Embryonic facial prominence (tissue), 1 donor: ENCODE data around the gene AGBL3.
"Not testable (repeated sequence)": the region's sequence is repeated elsewhere in the genome, so short reads cannot be mapped to it uniquely, and the experiment has no call there.

ENCODE experiments used
- DNase-seq: peaks from one replicate; pipeline ENCODE4 v3.0.0-alpha.2; 2016; ENCODE audit errors: extremely low spot score

The AGBL3 gene

DNA sequence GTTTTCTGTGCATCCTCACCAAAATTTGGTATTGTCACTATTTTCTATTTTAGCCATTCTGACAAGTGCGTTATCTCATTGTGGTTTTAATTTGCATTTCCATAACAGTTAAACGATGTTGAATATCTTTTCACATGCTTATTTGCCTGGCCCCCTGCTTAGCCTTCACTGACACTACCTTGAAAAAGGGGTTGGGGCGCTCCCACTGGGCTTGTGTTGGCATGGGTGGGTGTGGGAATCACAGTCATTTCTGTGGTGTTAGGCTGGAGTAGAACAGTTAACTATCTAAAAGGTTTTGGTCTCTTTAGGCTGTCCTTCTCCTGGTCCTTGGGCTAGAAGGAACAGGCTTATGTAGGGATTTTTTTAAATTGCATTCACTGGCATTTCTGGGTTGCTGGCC is 89.4 kb downstream of the AGBL3 start:
- DNase-seq, result no peak

DNA sequence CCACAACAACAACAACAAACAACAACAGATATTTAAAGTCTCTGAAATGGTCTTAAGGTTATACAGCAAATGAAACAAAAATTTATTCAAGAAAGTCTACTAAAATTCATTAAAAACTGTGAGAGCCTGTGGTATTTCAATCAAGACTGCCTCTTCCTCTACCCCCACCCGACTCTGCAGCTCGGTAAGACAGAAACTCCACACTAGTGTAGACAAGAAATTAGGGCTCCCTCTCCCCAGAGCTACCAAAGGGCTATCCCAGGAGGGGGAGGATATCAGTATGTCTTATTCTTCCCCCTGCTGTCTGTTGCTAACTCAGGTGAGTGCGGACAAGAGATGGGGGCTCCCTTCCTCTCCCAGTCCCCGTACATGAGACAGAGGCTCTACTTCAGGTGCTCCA is 90.6 kb downstream of the AGBL3 start:
- DNase-seq, result no peak

DNA sequence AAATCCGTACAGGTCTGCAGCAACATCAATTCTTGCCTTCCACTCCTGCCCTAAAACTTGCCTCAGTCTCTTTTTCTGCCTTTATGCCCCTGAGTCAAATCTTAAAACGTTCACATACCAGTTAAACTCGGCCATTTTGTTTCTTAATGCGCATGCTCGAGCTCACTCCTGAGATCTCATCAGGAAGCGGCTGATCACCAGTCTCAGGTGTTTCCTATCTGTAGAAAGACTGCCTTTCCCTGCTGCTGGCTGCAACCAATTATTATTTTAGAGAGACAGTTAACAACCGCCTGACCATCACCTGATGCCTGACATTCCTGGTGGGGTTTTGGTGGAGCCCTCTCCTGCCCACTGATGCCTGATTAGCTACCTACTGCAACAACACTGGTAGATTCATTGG is 91.3 kb downstream of the AGBL3 start:
- DNase-seq, result no peak

DNA sequence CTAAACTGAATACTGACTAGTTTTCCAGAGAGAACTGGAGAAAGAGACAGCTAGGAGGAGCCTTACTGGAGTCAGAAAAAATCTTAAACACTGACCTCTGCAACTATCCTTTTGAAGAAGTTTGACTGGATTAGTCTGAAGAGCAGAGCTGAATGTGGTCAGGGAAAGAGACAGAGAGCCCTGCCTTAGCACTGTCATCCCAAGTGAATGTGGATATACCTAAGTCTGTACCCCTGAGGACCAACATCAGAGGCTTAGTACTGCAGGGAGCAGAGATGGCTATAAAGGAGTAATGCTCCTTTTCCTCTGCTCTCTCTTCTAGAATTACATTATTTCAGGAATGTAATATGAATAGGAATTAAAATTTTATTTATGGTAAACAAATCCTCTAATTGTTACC is 91.7 kb downstream of the AGBL3 start:
- DNase-seq, result no peak

DNA sequence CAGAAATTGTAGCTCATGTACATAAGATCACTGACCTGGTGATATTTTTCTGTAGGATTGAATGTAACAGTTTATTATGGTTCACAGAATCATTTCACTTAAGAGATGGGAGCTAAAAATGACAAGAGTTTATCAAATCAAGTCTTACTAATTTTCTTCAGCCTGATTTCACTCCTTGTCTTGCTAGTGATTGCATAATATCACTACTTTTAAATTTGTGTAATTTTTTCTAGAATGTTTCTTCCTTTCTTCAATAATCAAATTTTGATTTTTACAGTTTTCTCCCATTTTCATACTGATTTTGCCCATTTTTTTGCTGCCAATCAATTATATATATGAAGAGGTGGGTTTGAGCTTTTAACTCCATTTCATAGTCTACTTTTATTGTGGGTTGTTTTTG is 92.8 kb downstream of the AGBL3 start:
- DNase-seq, result no peak

DNA sequence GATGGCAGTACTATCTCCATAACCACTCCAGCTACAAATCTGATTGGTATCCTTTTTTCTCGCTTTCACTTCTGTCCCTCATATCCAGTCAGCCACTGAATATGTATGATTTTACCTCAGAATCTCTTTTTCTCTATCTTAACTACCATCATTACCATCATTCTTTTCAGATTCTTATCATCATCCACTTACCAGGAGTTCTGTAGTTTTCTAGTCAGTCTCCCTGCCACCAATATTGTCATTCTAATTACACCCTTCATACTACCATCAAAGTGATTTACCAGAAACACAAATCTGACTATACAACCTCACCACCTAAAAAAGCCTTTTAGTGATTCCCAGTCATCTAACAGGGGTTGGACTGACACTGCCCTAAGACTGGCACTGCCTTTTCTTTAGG is 96.7 kb downstream of the AGBL3 start:
- DNase-seq, result no peak

DNA sequence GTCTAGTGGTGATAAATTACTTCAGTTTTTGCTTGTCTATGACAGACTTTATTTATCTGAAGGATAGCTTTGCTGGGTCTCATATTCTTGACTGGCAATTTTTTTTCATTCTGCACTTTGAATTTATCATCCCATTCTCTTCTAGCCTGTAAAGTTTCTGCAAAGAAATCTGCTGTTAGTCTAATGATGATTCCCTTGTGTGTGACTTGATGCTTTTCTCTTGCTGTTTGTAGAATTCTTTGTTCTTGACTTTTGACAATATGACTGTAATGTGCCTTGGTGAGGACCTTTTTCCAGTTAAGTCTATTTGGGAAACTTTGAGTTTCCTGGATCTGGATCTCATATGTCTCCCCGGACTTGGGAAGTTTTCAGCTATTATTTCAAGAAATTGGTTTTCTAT is 102.3 kb downstream of the AGBL3 start:
- no peak for DNase-seq

DNA sequence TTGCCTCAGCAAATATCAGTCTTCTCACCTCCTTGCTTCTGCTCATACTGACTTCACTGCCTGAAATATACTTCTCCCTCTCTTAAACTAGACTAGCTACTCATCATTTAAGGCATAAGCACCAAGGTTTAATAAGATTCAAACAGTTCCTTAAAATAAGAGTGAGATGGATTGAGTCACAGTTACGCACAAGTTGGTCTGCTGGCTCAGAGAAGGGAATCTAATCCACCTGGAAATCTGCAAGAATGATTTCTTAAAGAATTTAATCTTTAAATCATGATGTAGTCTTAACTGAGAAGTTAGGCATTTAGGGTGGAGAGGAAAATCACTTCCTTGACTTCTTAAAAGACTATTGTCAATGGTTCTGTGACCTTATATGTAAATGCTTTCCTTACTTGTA is 105.4 kb downstream of the AGBL3 start:
- no peak for DNase-seq

DNA sequence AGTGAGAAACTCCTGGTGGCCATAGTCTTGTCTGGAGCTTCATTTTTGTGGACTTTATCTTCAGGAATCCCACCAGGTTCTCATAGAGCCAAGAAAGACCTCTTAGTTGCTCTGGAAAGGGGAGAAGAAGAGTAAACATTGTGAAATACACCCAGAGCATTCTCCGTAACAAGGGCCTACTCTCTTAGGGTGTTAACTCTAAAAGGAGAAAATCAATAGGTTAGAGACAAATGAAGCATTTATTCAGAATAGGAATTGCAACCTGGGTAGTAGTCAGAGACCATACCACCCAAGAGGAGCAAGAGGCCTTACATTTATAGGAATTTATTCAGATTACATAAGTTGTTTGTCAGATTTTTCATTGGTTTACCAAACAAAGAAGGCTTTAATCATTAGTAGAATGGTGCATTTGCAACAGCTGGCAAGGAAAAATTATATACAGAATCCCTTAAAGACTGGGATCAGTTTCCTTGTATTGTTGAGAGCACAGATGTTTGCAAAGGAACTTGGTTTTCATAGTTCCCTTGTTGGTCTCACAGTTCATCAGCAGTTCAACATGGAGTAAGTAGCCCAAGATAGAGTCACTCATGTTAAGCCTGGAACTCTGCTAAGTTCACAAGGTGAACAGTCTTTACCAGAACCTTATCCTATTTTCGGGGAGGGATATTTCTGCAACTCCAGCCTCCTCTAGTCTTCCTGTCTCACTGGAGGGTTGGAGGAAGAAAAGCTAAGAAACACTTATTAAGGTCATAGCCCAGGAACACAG is 108.3 kb downstream of the AGBL3 start:
- no peak for DNase-seq

DNA sequence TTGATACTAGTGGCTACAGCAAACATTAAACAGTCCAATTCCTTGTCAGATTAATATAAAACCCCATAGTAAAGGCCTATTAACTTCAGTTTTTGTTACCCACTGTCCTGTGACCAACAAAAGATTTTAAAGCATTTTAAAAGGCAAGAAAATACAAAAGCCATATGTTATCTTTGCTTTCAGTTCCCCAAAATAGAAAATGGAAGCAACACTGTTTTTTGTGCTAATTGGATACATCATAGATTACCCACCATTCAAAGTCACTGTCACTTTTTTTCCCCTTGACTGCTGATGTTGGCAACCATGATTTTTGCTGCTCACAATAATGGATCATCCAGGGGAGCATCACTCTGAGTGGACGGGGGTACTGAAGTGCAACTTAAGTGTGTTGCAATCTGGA is 109.1 kb downstream of the AGBL3 start:
- DNase-seq, result no peak

DNA sequence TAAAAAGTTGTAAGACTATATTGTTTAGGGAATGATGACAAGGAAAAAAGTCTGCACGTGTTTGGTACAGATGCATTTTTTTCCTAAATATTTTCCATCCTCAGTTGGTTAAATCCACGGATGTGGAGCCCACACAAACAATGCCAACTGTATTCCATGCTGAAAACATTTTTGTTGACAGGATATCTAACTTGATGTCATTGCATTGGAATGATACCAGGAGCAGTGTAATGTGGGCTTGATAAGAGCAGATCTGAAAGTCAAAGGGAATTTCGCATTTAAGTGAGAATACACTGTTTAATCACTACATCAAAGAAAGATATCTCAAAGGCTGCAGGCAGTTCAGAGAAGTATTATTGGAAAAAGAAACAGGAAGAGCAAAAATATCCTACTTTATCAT is 112.1 kb downstream of the AGBL3 start:
- DNase-seq, result no peak

DNA sequence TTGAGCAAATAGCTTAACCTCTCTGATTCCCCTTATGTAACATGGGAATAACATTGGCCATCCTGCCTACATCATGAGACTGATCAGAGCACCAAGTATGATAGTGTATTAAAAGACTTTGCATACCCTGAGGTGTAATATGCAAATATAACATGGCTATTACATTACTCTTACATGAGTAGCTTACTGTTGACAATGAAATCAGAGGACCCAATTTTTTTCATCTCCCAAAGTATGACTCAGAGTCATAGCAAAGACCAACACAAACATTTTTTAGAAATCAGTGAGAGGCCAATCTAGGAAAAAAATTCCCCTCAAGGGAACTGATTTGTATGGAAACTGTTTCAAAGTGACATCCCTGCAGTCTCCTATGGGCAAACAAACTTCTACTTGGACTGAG is 114.5 kb downstream of the AGBL3 start:
- no peak for DNase-seq

DNA sequence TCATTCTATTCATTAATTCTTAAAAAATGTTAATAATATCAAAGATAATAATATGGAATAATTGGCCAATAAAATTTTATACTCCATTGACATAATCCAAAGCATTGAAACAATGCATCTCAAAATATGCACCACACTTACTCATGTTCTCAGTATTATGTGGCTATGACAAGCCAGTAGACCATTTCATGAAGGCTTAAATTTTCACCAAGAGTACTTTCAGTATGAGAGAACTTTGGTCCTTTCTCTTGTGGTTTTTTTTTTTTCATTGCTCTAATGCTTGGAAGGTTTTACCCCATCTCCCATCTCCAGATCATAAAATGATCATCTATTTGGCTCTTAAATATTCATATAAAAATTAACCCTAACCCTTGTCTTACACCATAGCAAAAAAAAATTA is 116.1 kb downstream of the AGBL3 start:
- no peak for DNase-seq

DNA sequence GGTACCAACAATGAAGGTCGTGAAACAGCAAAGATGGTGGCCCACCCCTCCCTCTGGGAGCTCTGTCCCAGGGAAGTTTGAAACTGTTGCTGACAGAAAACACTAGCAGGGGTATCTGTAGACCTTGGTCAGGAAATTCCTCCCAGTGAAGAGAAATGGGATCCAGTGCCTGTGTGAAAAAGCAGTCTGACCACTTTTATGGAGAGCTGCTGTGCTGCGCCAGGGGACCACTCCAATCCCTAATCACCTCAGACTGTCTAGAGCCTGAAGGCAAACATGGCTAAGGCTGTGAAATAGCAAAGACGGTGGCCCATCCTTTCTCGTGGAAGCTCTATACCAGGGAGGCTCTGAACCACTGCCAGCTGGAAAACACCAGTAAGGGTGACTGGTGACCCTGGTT is 123.3 kb downstream of the AGBL3 start:
- no peak for DNase-seq

DNA sequence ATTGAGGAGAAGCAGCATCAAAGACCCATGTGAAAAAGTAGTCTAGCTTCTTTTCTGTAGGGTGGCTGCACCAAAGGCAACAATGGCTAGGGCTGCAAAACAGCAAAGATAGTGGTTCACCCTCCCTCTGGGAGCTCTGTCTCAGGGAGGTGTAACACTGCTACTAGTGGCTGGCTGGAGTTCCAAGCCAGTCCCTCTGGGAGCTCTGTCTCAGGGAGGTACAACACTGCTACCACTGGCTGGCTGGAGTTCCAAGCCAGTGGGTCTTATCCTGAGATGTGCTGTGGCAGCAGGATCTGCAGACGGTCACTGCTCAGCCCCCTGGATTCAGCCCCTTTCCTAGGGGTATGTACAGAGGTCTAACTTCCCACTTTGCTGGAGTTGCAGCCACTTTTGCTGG is 123.7 kb downstream of the AGBL3 start:
- DNase-seq, result no peak

DNA sequence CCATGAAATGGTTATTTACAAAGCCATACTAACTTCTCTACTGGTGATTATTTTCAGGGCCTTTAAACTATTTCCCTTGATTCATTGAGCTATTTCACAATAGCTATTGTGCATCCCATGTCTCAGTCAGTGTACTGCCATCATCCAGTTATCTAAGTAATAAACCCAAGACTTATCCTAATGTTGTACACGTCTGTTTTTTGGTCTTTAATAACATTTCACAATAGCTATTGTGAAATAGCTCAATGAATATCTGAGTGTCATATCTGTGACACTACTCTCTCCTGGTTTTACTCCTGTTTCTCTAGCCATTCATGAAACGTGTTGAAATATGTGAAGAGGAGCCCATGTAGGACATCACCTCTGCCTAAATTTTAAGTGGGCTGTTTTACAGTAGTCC is 125.1 kb downstream of the AGBL3 start:
- DNase-seq, result no peak

DNA sequence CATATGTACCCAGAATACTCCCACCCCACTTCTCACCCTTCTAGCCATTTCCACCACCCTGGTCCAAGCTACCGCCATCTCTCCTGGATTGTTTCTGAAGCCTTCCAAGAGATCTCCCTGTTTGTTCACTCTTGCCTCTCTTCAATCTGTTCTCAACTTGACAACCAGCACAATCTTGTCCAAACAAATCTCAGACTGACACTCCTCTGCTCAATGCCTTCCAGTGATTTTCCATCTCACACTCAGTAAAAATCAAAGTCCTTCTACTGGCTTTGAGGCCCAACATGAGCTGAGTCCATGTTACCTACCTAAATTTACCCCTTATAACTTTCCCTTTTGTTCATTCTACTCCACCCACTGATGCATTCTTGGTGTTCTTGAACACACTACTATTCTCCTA is 128.3 kb downstream of the AGBL3 start:
- DNase-seq, result no peak

DNA sequence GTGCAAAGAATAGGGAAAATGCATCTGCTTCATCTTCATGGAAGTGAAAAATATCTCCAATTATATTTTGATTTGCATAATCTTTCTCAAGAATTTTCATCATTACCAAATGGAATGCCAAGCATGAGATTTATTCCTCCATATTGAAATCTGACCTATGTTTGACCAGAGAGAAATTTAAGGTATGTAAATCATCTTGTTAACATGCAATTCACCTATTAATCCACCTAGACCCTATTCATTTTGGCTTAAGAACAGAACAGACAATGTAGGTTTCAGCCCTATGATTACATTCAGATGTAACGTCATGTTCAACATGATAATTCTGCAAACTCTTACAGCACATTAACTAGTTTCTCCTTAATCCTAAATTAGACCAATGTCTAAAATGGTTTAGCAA is 130.8 kb downstream of the AGBL3 start:
- no peak for DNase-seq

DNA sequence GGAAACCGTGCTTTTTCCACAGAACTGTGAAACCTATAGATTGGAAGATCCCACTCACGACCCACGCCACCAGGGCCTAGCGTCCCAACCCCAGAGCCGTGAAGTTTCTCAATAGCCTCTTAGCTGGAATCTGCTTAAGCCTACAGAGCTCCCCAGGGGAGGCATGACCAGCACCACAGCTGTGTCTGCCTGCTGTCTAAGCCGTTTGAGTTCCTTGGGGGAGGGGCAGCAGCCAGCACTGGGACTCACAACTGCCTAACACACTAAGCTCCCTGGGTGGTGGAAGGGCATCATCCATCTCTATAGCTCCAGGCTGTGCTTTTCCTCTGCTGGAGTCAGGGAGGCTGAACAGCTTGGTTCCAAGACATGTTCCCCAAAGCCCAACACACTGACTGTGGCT is 135.6 kb downstream of the AGBL3 start:
- no peak for DNase-seq

DNA sequence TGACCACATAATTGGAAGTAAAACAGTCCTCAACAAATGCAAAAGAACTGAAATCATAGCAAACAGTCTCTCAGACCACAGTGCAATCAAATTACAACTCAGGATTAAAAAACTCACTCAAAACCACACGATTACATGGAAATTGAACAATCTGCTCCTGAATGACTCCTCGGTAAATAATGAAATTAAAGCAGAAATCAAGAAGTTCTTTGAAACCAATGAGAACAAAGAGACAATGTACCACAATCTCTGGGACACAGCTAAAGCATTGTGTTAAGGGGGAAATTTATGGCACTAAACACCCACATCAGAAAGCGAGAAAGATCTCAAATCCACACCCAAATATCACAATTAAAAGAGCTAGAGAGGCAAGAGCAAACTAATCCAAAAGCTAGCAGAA is 138.3 kb downstream of the AGBL3 start:
- DNase-seq, result not testable (repeated sequence)

DNA sequence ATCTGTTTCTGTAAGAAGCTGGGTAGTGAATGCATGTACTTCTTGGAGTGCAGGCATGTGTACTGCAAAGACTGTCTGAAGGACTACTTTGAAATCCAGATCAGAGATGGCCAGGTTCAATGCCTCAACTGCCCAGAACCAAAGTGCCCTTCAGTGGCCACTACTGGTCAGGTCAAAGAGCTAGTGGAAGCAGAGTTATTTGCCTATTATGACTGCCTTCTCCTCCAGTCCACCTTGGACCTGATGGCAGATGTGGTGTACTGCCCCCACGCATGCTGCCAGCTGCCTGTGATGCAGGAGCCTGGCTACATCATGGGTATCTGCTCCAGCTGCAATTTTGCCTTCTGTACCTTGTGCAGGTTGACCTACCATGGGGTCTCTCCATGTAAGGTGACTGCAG is 142.6 kb downstream of the AGBL3 start:
- DNase-seq, result no peak

DNA sequence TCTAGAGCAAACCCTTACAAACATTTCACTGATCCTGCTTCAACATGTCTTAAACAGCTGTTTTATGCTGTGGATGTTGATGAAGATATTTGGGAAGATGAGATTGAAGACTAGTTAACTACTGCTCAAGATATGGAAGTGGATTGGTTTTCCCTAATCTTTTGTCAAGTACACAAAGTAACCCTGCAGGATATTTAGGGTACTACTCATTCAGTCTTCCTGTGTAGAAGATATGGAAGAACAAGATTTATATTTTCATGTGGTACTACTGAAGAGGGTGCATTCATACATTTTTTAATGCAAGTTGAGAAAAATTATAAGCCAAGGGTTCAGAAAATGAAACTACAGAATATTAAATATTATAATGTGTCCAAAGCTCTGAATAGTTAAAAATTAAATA is 143.3 kb downstream of the AGBL3 start:
- no peak for DNase-seq

DNA sequence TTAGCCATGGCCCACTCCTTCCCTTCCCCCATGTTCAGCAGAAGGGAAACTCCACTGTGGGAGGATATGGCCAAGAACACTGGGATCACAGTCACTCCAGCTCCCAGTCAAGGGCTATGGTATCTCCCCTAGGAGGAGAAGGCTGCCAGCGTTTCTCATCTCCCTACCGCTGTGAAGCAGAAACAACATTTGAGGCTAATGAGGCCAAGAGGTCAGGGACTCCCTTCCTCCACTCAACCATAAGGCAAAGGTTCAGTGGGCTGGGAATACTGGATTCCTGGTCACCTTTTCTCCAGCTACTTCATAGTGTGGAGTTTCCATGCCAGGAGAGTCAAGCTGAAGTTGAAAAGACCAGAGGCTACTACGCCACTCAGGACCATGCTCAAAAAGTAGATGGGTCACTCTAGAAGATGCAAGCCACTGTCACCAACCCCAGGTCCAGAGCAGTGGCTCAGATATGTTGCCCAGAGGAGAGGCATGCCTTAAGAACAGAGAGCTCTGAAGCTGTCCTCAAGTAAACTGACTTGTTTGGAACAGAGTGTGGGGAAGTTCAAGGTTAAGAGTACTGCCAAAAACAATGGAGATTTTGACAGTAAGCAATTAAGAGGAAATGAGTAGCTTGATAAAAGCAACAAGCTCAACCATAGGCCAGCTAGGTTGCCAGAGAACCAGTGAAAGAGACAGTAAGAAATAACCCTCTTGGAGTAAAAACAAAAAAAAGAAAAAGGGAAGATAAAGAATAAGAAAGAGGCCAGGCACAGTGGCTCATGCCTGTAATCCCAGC is 157.8 kb downstream of the AGBL3 start:
- DNase-seq, result no peak
